Spleen (tissue), 11 donors: ENCODE measurements around the gene FBXO5. TPM values are rescaled to one million over a fixed set of nuclear protein-coding genes. Genes with fewer than 3 reads are reported as not detected.
"Not testable (repeated sequence)": the region's sequence is repeated elsewhere in the genome, so short reads cannot be mapped to it uniquely, and the experiment has no call there.

ENCODE experiments used
- DNase-seq: peaks from one replicate; pipeline ENCODE4 v3.0.0-alpha.2; 2020
- H3K27ac ChIP-seq, 8 donors: fragments of 200-600 bp; sonication (generic) in 7 of 8; 1 replicate in 4 of 8; 2 replicates in 4 of 8; pipeline versions ENCODE4 v1.5.0 to v1.8.0; 2016 to 2021; ENCODE audit warnings: inconsistent platforms in 4 of 8, mild to moderate bottlenecking in 4 of 8, moderate library complexity in 1 of 8
- H3K27me3 ChIP-seq, 7 donors: fragments of 200-600 bp; sonication (generic) in 6 of 7; replicated peaks in 1 of 7; 1 replicate in 4 of 7; 2 replicates in 3 of 7; pipeline versions ENCODE4 v1.5.0 to v1.8.0; 2016 to 2021; ENCODE audit warnings: inconsistent platforms in 3 of 7, mild to moderate bottlenecking in 1 of 7
- H3K36me3 ChIP-seq, 6 donors: fragments of 200-600 bp; sonication (generic) in 5 of 6; 1 replicate in 4 of 6; 2 replicates in 2 of 6; pipeline versions ENCODE4 v1.5.0 to v1.8.0; 2016 to 2021; ENCODE audit warnings: inconsistent platforms in 2 of 6
- H3K4me1 ChIP-seq, 6 donors: fragments of 200-600 bp; sonication (generic) in 5 of 6; 1 replicate in 3 of 6; 2 replicates in 3 of 6; pipeline versions ENCODE4 v1.5.0 to v1.8.0; 2016 to 2021; ENCODE audit warnings: inconsistent platforms in 3 of 6
- H3K4me3 ChIP-seq, 8 donors: fragments of 200-600 bp; sonication (generic) in 7 of 8; 1 replicate in 4 of 8; 2 replicates in 4 of 8; pipeline versions ENCODE4 v1.5.0 to v1.8.0; 2016 to 2021; ENCODE audit warnings: inconsistent platforms in 4 of 8, mild to moderate bottlenecking in 4 of 8, moderate library complexity in 2 of 8
- H3K9me3 ChIP-seq, 8 donors: fragments of 200-600 bp; sonication (generic) in 7 of 8; 1 replicate in 4 of 8; 2 replicates in 4 of 8; pipeline versions ENCODE4 v1.5.0 to v1.8.0; 2016 to 2021; ENCODE audit warnings: inconsistent platforms in 4 of 8
- POLR2A ChIP-seq, 3 donors: fragments of 450-650 bp; IDR thresholded peaks; one replicate each; pipeline ENCODE4 v1.5.1; 2017; ENCODE audit warnings: antibody characterized with exemption in 3 of 3, mild to moderate bottlenecking in 1 of 3
- POLR2AphosphoS5 ChIP-seq, 3 donors: sonication (generic); formaldehyde crosslinking; IDR thresholded peaks; one replicate each; pipeline ENCODE4 v1.5.1; 2017; ENCODE audit warnings: antibody characterized with exemption in 3 of 3
- WGBS, 5 donors: extraction: QIAGEN DNeasy Blood & Tissue Kit in 3 of 5; methylation state at CpG; one replicate each; pipeline versions ENCODE4 v1.1.5 to v1.1.7; 2013 to 2018; 5-methylcytosine and 5-hydroxymethylcytosine counted together
- intact Hi-C: fragments of 100-400 bp; cut with DNase I; formaldehyde crosslinking; loops from one replicate; pipeline ENCODE4 v1.15.0; 2023; ENCODE audit warnings: low total_unique reads
- polyA plus RNA-seq, 3 donors: library from polyadenylated mRNA; stranded (reverse); fragments of 200-250 nt; gene quantifications; one replicate each; pipeline ENCODE4 v1.2.1, GENCODE V29; 2013
- total RNA-seq, 7 donors: library from RNA; depleted of rRNA in 3 of 7; stranded (reverse); fragments of >200 nt in 3 of 7; fragmentation: NEBNext Ultra II Directional in 4 of 7; extraction: Animal tissue kit (Norgen Biotek cat#: 25700) in 4 of 7; gene quantifications; one replicate each; pipeline versions ENCODE4 v1.1.0 to v1.2.1, GENCODE V29; 2016 to 2021
- TF ChIP-seq, protein P1 (sequence below), 11 experiments: fragments of 200-600 bp in 7 of 11; fragments of 450-650 bp in 4 of 11; sonication (generic) in 4 of 11; IDR thresholded peaks in 8 of 11; conservative IDR thresholded peaks in 3 of 11; 1 replicate in 7 of 11; 2 replicates in 4 of 11; pipeline versions ENCODE4 v1.4.0 to v1.8.0; 2016 to 2021; ENCODE audit warnings: antibody characterized with exemption in 11 of 11, inconsistent platforms in 4 of 11, mild to moderate bottlenecking in 1 of 11
- donor health status: healthy with polysubstance abuse.
- donor health status: DM: no; HTN: no; CAD: no; lungs with moderate emphysema.
- donor health status: DM: no; HTN: no; CAD: no.
- donor health status: Bipolar disorder and iron deficiency.
- donor health status: healthy.
- donor health status: DM: no; HTN: no; CAD: no.
- donor health status: DM: yes; HTN: yes; CAD: no.

The FBXO5 gene
- total and polyA plus RNA-seq, 10 donors, result 4.8 to 15.0 (median 8.6) TPM

DNA sequence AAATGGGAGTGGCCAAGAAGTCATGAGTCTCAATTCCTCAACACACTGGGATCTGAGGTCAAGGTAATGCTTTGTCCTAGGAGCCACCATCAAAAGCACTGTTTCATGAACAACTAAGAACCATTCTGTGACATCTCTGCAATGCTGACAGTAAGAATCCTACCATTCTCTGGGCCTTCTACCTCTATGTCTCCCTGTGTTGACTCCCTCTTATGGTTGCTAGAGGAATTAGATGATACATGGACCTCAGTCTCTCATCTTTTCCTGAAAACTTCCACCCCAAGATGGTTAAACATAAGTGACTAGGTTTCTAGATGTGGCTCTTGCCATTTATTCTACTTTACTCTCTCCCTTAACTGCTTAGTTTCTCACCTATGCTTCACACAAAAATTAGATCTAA lies 10.6 kb upstream of the FBXO5 start:
- peaks cover 0 to 54% (median 9%) of the 10 kb centered on the region in 6 donors for H3K4me1 ChIP-seq
- H3K27me3 ChIP-seq, result no peaks in the 10 kb centered on the region
- TF ChIP-seq POLR2A (IDR thresholded peaks at IDR 0.05), result no peak
- intact Hi-C loops, result no loop called here
- H3K4me3 ChIP-seq, result no peak overlapping the region
- no peak overlapping the region for H3K27ac ChIP-seq
- H3K36me3 ChIP-seq, result peaks cover 0 to 91% (median 64%) of the 10 kb centered on the region in 6 donors
- no peak for DNase-seq
- H3K9me3 ChIP-seq, result no peaks in the 10 kb centered on the region

DNA sequence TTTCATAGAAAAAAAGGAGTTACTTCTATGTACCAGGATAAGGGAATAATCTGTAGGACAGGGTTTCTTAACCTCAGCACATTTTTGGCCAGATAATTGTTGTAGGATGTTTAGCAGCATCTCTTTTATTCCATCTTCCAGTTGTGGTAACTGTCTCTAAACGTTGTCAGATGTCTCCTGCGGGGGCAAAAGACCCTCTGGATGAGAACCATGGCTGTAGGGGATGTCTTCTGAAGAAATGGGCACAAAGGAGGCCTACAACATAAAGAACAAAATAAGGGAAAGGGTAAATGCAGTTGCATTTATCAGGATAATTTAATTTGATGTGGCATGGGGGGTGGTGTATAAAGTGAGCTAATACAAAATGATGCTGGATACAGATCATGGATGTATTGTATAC lies 4.1 kb upstream of the FBXO5 start:
- no peaks in the 10 kb centered on the region for H3K9me3 ChIP-seq
- no peak overlapping the region for H3K4me3 ChIP-seq
- peaks cover 0 to 6% (median 0%) of the 10 kb centered on the region in 7 donors for H3K27me3 ChIP-seq
- H3K27ac ChIP-seq, result no peak overlapping the region
- no peak for DNase-seq
- intact Hi-C loops, result no loop called here
- H3K4me1 ChIP-seq, result peaks cover 17 to 47% (median 26%) of the 10 kb centered on the region in 6 donors
- 79 to 90% (median 84%) methylated on average over 2 of the region's 2 CpGs for WGBS, 5 donors
- TF ChIP-seq, protein P1, sequence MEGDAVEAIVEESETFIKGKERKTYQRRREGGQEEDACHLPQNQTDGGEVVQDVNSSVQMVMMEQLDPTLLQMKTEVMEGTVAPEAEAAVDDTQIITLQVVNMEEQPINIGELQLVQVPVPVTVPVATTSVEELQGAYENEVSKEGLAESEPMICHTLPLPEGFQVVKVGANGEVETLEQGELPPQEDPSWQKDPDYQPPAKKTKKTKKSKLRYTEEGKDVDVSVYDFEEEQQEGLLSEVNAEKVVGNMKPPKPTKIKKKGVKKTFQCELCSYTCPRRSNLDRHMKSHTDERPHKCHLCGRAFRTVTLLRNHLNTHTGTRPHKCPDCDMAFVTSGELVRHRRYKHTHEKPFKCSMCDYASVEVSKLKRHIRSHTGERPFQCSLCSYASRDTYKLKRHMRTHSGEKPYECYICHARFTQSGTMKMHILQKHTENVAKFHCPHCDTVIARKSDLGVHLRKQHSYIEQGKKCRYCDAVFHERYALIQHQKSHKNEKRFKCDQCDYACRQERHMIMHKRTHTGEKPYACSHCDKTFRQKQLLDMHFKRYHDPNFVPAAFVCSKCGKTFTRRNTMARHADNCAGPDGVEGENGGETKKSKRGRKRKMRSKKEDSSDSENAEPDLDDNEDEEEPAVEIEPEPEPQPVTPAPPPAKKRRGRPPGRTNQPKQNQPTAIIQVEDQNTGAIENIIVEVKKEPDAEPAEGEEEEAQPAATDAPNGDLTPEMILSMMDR (IDR thresholded peaks at IDR 0.05 in 8 of 11, conservative IDR thresholded peaks at IDR 0.05 in 3 of 11), result no peak
- TF ChIP-seq POLR2AphosphoS5 (IDR thresholded peaks at IDR 0.05), result no peak
- TF ChIP-seq POLR2A (IDR thresholded peaks at IDR 0.05), result no peak
- peaks cover 0 to 41% (median 24%) of the 10 kb centered on the region in 6 donors for H3K36me3 ChIP-seq

DNA sequence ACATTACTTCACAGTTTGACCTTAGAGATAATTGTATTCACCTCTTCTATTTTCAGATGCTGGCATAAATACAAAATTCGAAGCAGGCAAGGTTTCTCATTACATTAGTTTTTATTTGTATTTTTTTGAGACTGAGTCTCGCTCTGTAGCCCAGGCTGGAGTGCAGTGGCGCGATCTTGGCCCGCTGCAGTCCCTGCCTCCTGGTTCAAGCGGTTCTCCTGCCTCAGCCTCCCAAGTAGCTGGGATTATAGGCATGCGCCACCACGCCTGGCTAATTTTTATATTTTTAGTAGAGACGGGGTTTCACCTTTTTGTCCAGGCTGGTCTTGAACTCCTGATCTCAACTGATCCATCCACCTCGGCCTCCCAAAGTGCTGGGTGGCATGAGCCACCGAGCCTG lies 2.5 kb upstream of the FBXO5 start:
- H3K27me3 ChIP-seq, H3K9me3 ChIP-seq, intact Hi-C loops, DNase-seq: not testable (repeated sequence)
- 82 to 93% (median 89%) methylated on average over 11 of the region's 11 CpGs for WGBS, 5 donors
- peaks cover 0 to 24% (median 7%) of the 10 kb centered on the region in 6 donors for H3K36me3 ChIP-seq
- peak overlapping the region in 5 of 8 donors; percentile 25 to 93 (median 92) for H3K27ac ChIP-seq
- peak in 2 of 3 donors; percentile 10 to 37 for TF ChIP-seq POLR2AphosphoS5 (IDR thresholded peaks at IDR 0.05)
- peaks cover 18 to 56% (median 41%) of the 10 kb centered on the region in 6 donors for H3K4me1 ChIP-seq
- H3K4me3 ChIP-seq, result peak overlapping the region in 1 of 8 donors; percentile 99

DNA sequence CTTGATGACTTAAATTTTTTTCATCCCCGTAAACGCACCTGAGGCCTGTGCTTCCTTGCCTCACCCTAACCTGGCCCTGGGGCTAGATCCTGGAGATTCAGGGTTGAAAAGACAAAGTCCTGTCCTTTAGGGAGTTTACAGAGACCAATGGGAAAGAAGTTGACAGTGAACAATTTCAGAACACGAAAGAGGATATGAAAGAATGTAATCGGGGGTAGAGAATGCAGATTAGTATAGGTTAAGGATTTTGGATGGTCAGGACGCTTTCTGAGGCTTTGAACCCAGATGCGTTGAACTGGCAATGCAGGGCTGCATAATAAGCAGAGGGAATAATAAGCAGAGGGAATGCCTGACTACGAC lies 1.7 kb upstream of the FBXO5 start:
- H3K27me3 ChIP-seq, result peaks cover 0 to 6% (median 0%) of the 10 kb centered on the region in 7 donors
- H3K4me1 ChIP-seq, result peaks cover 18 to 64% (median 46%) of the 10 kb centered on the region in 6 donors
- intact Hi-C loops, result no loop called here
- peak overlapping the region in 7 of 8 donors; percentile 89 to 93 (median 92) for H3K27ac ChIP-seq
- peaks cover 0 to 16% (median 2%) of the 10 kb centered on the region in 6 donors for H3K36me3 ChIP-seq
- peak overlapping the region in 7 of 8 donors; percentile 91 to 99 (median 94) for H3K4me3 ChIP-seq
- H3K9me3 ChIP-seq, result no peaks in the 10 kb centered on the region
- no peak for DNase-seq
- TF ChIP-seq POLR2A (IDR thresholded peaks at IDR 0.05) (no peak), POLR2AphosphoS5 (IDR thresholded peaks at IDR 0.05) (no peak)
- TF ChIP-seq, protein P1 (IDR thresholded peaks at IDR 0.05 in 8 of 11, conservative IDR thresholded peaks at IDR 0.05 in 3 of 11), result no peak
- 5 to 8% (median 6%) methylated on average over 7 of the region's 7 CpGs for WGBS, 5 donors

DNA sequence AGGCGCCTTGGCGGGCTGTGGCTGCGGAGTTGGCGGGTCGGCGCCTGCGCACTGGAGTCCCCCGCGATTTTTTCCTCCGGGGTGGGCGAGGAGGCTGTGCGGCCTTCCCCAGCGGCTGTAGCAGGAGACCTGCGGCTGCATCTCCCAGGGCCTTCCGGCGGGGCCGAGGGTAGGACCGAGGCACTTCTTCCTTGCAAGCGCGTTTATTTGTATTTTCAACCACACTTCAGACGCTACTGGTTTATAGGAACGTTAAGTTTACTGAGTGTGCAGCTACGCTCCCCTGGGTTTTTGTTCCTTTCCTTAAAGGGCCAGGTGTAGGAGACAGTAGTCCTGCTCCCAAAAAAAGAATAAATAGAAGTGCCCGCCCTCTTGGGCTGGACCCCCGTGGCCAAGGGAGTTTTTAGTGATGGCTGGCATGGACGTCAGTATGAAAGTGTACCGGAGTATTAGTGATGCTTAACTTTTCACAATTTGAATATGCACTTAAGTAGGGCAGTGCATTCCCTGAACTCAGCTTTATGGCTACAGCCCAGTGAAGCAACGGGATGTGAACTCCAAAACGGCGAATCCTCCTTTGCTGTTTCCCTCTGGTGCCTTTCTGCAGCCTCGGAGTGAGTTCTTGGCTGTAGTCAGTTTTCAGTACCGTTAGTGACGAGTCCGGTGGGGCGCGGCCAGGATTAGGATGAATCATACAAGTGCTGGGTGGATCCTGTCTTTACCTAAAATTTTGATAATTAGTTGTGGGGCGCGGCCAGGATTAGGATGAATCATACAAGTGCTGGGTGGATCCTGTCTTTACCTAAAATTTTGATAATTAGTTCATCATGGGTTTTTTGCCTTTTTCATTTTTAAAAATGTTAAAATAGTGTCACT lies 1.0 kb upstream of the FBXO5 start:
- H3K4me3 ChIP-seq, result peak overlapping the region; percentile 62 to 99 (median 94)
- intact Hi-C loops, result no loop called here

More for the DNA sequence above, 1.0 kb upstream of the FBXO5 start:
- Histone ChIP-seq H3K27ac (peak overlapping the region; percentile 89 to 93 (median 92)), H3K27me3 (peaks cover 0 to 6% (median 0%) of the 10 kb centered on the region in 7 donors), H3K4me1 (peaks cover 18 to 70% (median 47%) of the 10 kb centered on the region in 6 donors), H3K9me3 (no peaks in the 10 kb centered on the region), H3K36me3 (peaks cover 0 to 14% (median 2%) of the 10 kb centered on the region in 6 donors)
- DNase-seq, result peak; percentile 98
- 0 to 1% (median 0%) methylated on average over 31 to 38 of the region's 38 CpGs for WGBS, 5 donors
- TF ChIP-seq POLR2A (IDR thresholded peaks at IDR 0.05), result no peak
- TF ChIP-seq POLR2AphosphoS5 (IDR thresholded peaks at IDR 0.05), result peak; percentile 47 to 89 (median 88)
- TF ChIP-seq, protein P1 (IDR thresholded peaks at IDR 0.05 in 8 of 11, conservative IDR thresholded peaks at IDR 0.05 in 3 of 11), result no peak
